Tibial nerve (tissue), 3 donors: Measurements from ENCODE around the gene UNC79.

Experiments
- POLR2A ChIP-seq, 2 donors: fragments of 450-650 bp; IDR thresholded peaks; one replicate each; pipeline ENCODE4 v1.6.1; 2017; ENCODE audit warnings: antibody characterized with exemption in 2 of 2, mild to moderate bottlenecking in 2 of 2, moderate library complexity in 2 of 2
- TF ChIP-seq, protein P1 (sequence below), 5 experiments: fragments of 200-600 bp in 3 of 5; fragments of 450-650 bp in 2 of 5; sonication (generic) in 3 of 5; IDR thresholded peaks; one replicate each; pipeline ENCODE4 v1.5.1; 2016 to 2019; ENCODE audit warnings: antibody characterized with exemption in 5 of 5, mild to moderate bottlenecking in 3 of 5, moderate library complexity in 2 of 5

DNA sequence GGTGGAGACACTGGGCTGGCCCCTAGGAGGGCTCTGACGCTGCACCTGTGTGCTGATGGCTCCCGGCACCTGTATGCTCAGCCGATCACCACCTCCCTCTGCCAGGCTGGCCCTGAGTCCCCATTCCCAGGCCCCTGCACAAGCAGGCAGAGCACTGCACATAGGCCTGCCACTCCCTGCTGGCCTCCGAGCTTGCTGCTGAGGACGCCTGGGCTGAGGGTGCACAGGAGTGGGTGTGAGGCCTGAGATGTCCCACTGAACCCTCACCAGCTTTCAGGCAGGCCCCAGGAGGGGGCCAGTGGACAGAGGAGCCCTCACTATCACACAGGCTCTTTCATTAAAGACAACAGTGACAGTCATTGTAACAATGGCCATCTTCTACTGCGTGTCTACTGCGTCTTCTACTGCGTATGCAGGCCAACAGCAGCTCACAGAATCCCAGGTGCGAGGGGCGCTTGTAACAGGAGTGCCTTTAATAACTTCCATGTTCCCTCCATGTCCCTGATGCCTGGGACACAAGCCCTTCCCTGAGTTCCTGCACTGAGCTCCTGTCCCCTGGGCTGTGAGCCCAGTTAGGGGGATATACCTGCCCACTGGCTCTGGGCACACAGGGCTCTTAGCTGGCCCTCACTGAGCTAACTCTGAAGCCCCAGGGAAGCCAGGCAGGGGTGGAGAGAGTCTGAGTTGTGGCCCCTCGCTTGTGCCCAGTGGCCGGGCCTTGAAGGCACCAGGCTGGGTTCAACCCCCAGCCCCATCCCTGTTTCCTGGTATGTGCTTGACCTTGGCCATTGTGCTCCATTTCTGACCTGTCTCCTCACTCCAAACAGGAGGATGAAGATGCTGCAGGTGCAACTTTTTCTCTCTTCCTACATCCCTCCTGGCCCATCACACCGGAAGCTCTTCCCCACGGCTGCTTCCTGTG, 286.3 kb downstream of the UNC79 start:
- TF ChIP-seq, protein P1, sequence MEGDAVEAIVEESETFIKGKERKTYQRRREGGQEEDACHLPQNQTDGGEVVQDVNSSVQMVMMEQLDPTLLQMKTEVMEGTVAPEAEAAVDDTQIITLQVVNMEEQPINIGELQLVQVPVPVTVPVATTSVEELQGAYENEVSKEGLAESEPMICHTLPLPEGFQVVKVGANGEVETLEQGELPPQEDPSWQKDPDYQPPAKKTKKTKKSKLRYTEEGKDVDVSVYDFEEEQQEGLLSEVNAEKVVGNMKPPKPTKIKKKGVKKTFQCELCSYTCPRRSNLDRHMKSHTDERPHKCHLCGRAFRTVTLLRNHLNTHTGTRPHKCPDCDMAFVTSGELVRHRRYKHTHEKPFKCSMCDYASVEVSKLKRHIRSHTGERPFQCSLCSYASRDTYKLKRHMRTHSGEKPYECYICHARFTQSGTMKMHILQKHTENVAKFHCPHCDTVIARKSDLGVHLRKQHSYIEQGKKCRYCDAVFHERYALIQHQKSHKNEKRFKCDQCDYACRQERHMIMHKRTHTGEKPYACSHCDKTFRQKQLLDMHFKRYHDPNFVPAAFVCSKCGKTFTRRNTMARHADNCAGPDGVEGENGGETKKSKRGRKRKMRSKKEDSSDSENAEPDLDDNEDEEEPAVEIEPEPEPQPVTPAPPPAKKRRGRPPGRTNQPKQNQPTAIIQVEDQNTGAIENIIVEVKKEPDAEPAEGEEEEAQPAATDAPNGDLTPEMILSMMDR (IDR thresholded peaks at IDR 0.05) = no peak
- TF ChIP-seq POLR2A (IDR thresholded peaks at IDR 0.05) = no peak
